DND-41 (cell line): Measurements from ENCODE around the gene MTFR1L.

Experiments
- EZH2 ChIP-seq: IDR thresholded peaks from 3 replicates; pipeline ENCODE4 v1.6.1; 2012; ENCODE audit warnings: borderline replicate concordance, low read depth, mild to moderate bottlenecking, moderate library complexity, low read length, inconsistent platforms; ENCODE audit not compliant: severe bottlenecking
- TF ChIP-seq, protein P1 (sequence below): IDR thresholded peaks from 2 replicates; pipeline ENCODE4 v1.5.1; 2012; ENCODE audit warnings: borderline replicate concordance, low read length, moderate library complexity, mild to moderate bottlenecking; ENCODE audit not compliant: poor library complexity, severe bottlenecking; ENCODE audit errors: extremely low read depth

DNA sequence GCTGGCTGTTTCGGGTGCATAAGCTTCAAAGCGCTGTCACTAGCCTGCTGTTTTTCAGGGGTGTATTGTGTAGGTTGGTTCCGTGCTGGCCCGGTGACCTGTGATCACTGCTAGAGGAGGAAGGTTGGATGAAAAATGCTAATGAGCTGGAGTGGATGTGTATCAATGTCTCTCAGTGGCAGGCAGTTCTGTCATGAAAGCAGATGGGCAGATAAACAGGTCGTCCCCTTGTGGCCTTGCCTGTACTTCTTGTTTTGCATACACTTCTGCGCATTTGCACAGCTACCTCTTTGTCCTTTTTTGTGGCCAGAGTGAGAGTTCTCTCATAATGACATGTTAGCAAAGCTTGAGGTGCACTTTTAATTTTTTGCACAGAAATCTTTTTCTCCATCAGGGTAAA, 16.8 kb upstream of the MTFR1L start:
- TF ChIP-seq, protein P1, sequence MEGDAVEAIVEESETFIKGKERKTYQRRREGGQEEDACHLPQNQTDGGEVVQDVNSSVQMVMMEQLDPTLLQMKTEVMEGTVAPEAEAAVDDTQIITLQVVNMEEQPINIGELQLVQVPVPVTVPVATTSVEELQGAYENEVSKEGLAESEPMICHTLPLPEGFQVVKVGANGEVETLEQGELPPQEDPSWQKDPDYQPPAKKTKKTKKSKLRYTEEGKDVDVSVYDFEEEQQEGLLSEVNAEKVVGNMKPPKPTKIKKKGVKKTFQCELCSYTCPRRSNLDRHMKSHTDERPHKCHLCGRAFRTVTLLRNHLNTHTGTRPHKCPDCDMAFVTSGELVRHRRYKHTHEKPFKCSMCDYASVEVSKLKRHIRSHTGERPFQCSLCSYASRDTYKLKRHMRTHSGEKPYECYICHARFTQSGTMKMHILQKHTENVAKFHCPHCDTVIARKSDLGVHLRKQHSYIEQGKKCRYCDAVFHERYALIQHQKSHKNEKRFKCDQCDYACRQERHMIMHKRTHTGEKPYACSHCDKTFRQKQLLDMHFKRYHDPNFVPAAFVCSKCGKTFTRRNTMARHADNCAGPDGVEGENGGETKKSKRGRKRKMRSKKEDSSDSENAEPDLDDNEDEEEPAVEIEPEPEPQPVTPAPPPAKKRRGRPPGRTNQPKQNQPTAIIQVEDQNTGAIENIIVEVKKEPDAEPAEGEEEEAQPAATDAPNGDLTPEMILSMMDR, result no peak
- TF ChIP-seq EZH2, result no peak
